Measurements from ENCODE around the gene COMT.
A peak's percentile ranks its signal among the peaks of the same experiment; 100 is the strongest.

The COMT gene

DNA sequence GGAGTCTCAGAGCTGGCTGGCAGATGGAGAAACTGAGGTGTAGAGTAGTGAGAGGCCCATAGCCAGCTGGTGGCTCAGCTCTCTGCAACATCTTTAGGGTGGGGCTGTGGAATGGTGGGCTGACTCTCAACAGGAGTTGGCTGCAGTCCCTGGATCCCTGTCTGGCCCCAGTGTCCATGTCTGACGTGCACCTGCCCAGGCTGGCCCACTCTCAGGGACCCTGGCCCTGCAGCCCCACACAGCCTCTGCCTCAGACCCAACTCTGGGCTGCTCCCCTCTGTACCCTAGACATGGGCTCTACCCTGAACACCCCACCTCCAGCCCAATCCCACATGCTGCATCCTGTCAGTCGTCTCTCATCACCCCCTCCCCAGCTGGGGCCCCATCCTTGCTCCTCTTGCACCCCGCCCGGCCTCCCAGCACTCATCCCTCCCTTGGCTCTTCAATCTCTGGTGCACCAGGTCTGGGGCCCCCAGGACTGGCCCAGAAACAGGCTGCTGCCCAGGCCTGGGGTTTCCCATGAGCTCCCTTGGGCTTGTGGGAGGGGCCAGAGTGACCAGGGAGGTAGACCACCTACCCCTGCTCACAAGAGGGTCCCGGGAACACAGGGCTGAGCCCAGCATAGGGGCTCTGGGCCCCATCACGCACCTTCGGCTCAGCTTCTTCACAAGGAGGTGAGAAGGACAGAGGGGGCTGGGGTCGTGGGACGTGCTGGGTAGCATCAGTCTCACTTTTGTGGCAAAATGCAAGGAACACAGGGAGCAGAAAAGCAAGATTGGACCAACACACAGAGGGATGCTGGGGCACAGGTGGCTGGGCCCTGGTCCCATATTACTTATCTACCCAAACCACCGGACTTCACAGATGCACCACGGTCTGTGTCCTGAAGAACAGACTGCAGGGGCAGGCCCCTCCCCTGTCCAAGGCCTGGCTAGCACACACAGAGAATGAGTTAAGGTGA, 43.6 kb downstream of the COMT start:
- DNase-seq: no peak

DNA sequence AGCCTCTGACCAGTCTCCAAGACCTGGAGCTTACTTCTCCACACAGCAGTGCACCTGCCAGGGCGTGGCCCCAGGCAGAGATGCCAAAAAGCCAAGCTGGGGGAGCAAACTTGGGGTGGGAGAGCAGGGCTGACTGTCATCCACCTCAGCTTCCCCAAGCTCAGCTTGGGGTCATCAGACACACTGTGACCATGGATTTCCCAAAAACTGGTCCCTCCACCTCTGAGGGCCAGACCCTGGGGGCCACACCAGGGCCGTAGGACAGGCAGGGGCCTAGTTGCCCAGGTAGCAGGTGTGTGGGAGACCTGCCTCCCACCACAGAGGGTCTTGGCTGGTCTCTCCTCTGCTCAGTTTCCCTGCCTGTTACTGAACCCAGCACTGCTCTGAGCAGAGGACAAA, 44.4 kb downstream of the COMT start:
- DNase-seq: no peak

DNA sequence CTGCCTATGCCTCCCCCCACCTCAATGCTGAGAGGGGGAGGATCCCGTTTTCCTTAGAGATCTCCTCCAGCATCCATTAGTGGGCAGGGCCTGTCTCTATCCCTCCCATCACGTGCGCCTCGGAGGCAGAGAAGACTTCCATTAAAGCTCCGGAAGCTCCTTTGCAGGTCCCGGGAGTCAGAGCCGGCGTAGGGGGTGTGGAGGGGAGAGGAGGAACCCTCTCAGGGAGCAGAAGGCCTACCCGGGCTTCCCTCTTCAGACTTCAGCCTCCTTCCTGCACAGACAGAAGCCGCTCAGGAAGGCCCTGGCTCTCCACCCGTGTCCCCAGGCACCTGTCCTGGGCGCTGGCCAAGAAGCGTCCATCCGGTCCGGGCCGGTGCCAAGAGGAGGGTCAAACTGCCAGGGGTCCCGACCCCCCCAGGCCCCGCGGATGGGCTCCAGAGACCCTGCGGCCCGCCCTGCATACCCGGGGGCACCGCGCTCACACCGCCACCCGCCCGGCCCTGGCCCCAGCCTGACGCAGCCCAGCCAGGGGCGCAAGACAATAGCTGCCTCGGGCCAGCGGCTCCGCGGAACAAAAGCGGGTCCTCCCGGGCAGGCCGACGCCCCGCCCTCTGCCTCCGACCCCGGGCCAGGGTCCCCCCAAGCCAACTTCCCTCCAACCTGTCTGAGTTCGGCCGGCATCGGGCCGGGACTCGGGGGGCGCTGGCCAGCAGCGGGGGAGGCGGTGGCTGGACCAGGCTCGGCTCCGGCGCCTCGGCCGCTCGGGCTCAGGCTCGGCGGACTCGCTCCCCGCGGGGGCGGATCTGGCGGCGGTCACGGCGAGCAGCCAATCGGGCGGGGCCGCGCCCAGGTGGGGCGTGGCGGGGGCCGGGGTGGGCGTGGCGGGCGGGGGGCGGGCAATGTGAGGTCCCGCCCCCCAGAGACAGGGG, 45.1 kb downstream of the COMT start:
- peak; percentile 49 for DNase-seq

DNA sequence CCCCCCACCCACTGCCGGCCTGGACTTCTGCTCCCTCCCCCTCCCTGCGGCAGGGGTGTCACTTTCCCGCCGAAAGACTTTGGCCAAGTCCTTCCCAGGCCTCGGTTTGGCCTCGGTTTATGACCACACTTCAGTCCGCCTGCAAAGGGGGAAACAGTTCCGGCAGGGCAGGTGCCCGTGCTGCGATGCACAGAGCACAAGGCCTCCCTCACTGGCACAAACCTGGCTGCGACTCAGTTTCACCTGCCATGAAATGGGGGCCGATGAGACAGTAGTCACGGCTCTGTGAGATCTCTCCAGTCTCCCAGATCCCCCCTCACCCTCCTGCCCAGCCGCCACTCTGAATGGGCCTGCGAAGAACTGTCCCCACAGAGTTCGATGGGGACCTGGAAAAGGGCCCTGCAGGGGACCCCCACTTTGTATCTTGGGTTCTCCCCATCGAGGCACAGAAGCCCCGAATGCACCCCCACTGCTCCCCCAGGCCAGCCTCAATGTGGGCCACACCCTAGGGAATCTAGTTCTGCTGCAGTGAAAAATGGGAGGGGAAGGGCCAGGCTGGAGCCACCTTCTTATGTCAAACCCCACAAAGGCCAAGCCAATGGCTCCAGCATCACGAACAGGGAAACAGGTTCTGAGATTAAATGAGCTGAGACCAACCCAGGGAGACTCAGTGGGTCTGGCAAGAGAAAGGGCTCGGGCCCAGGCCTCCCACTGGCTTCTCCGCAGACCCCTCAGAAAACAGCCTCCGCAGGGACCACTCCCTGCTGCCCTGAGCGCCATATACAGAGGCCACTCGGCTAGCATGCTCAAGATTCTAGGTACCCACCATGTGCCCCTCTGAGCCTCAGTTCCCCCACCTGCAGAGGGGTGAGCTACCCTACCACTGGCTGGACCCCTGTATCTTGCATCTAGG, 46.1 kb downstream of the COMT start:
- DNase-seq: no peak

DNA sequence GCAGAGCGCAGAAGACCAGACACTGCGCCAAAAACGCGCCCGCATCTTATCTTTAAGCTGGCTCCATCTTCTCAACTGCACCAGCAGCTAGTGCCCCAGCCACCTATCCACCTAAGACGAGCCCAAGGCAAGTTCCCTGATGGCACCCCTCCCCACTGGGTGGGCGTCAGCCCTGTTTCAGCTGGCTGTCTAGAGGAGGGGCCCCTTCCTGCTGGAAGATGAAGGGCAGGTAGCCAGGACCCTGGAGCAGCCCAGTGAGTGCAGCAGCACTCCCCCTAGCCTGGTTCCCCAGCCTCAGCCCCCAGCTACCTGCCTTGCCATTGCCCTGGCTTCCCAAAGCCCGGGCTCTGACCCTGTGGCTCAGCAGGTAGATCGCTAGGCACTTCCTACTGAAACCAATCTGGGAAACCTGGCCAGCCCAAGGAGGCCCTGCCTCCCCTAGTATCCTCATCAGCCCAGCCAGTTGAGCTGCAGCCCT, 46.8 kb downstream of the COMT start:
- no peak for DNase-seq

DNA sequence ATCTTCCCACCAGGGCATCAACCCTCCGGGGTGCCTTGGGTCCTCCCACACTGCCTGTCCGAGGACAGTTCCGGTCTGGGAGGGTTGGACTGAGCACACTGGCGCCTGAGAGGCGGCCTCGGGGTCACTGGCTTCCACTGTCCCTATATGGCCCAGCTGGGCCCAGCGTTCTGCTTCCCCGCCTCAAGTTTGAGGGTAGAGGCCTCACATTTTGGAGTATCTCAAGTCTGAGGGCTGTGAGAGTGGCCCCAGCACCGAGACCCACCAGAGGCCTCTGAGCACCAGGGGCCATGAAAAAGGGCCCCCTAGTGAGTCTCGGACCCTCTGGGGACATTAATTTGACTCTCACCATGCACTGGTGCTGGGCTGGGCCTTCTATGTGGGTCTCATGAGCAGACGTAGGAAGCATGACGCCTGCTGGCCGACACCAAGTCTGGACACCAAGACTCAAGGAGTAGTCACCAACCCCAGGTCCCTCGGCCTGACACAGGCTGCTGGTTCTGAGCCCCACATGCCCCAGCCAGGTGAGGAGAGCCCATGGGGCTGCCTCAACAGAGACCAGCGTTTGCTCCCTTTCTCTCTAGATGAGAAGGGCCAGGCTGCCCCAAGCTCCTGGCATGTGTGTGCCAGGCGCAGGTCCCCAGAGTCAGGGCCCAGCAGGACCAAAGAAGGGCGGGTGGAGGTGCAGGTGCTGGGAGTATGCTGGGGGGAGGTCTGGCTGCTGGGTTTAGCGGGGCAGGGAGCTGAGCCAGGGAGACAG, 47.6 kb downstream of the COMT start:
- no peak for DNase-seq

DNA sequence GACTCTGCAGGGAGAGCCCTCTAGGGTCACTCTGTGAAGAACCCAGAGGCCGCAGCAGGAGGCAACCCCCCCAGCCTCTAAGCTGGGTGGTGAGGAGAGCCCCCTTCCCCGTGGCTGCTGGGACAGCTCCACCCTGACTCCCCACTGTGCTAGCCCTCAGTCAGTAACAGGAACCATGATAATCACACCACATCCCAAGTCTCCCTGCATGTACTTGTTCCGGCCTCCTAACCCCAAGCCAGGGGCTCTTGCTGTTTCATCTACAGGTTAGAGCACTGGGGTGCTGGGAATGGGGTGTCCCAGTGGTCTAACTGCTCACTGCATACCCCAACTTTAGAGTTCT, 48.1 kb downstream of the COMT start:
- DNase-seq: no peak

DNA sequence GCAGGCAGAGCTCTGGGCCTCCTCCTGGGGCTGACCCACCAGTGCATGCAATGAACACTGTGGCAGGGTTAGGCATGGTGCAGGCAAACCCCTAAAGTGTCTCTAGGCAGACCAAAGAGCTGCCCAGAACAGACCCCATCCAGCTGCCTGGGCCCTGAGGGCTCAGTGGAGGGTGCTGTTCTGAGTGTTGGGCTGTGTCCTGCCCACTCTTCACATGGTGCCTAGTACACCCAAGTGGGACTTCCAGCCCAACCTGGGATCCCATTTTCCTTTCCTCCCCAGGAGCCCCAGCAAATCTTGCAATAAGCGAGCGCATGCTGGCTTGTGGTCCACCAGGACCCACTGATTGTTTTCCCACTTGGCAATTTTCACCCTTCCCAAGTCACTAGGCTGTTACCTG, 48.6 kb downstream of the COMT start:
- no peak for DNase-seq

DNA sequence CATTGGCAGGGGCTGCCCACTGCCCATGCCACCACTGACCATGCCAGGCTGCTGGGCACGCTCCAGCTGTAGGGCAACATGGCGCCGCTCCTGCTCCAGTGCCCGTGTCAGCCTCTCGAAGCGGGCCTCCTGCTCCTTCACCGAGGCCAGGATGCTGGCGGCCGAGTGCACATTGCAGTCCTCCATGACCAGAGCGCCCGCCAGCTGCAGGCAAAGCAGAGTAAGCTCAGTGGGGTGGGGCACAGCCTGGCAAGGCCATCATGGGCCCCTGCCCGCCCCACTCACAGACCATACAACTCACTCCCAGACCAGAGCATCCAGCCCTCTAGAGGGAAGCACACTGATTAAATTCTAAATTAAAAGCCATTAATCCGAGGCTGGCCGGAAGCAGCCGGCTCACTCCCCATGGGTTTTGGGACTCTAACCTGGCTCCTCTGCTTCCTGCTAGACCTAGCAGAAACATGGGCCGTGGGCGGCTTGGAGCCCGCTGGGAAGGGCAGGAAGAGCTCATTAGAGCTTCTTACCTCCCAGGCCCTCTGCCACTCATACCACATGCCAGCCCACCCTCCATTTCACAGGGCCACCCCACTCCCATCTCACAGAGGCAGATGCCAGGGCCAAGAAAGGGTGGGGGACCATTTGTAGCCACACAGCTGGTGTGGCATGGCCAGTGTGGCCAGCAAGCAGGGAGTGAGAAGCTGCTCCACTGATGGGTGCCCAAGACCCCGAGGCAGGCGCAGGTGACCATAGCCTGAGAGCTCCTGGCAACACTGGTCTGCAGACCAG, 49.2 kb downstream of the COMT start:
- no peak for DNase-seq

DNA sequence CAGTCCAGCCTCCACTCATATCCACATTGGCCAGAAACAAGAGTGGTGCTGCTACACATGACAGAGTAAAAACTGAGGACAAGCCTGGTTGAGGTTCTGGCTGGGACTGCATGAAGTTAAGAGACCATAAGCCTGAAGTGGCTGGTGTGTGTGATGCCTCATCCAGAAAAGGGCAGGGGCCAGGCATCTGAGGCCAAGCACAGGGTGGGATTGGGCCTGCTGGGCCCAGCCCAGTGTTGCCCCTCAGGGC, 49.7 kb downstream of the COMT start:
- DNase-seq: no peak

DNA sequence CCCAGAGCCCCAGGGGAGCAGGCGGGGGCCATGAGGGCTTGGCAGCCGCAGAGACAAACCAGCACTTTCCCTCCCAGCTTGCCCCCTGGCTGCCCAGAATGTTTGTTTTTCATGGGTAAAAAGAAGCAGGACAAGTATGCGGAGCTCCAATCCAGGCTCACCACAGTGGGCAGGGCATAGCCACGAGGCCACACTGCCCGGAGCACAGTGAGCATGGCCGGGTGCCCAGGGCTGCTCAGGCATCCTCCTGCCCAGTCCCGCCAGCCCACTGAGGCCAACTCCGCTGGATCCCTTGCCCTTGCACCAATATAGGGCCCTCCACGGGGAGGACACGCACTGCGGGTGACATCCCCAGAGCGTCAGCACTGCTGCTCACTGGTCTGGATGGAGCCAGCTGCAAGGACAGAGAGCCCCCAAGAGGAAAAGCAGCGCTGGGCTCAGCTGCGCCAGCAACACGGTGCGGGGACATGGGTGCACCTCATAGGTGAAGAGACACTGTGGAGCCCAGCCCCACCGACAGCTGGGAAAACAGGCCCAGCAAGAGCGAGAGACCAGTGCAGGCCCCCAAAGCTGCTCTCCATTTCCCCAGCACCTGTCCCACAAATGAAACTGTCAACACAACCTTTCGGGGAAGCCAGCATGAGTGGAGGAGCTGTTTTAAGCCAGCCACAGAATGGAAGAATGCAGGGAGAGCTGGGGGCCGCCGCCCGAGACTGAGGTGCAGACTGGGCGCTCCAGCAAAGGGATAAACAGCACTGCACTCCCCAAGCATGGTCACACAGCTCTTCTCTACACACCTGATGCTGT, 50.3 kb downstream of the COMT start:
- no peak for DNase-seq

DNA sequence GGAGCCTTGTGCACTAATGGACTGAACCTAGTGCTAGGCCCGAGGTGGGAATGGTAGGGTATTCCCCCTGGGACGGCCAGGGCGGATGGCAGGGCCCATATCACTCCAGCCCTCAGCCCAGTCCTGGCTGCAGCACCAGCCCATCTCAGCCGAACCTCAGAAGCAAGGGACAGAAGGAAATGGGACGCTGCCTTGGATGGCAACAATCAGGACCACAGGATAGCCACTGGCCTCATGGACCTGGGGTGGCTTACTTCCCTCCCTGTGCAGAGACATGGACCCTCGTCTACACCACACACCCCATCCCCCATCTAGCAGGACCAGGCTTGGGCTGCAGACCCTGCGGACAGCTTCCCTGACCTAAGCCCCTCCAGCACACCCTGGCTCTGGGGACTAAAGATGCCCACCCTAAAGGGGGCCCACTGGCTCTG, 50.9 kb downstream of the COMT start:
- DNase-seq: no peak

DNA sequence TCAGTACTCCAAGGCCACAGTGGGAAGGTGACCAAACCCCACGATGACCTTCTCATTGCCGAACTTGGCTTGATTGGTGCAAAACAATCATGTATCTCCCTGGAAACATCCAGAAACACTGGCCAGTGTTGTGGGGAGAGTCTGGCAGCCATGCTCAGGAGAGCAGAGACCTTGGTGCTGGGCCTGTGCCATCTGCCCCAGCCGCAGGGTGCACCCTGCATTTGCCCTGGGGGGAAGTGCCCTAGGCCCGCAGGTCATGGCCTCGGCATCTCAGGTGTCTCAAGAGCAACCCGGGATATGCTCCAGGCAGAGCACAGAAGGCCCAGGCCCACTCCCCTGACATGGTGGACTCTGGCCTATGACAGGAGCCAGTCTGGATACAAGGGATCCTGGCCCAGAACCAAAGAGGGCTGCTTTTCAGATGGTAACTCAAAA, 51.4 kb downstream of the COMT start:
- DNase-seq: no peak

DNA sequence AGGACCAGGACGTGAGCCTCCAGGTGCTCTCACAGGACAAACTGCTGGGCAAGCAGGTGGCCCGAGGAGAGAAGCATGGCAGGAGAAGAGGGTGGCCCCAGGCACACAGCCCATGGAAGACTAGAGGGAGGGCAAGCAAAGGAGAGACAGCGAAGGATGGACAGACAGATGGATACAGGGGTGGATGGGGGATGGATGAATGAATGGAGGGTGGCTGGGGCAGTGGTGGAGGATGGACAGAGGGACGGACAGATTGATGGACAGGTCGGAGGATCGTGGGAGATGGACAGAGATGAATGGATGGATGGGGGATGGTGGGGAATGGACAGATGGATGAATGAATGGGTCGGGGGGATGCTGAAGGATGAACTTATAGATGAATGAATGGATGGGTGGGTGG, 52.4 kb downstream of the COMT start:
- no peak for DNase-seq

DNA sequence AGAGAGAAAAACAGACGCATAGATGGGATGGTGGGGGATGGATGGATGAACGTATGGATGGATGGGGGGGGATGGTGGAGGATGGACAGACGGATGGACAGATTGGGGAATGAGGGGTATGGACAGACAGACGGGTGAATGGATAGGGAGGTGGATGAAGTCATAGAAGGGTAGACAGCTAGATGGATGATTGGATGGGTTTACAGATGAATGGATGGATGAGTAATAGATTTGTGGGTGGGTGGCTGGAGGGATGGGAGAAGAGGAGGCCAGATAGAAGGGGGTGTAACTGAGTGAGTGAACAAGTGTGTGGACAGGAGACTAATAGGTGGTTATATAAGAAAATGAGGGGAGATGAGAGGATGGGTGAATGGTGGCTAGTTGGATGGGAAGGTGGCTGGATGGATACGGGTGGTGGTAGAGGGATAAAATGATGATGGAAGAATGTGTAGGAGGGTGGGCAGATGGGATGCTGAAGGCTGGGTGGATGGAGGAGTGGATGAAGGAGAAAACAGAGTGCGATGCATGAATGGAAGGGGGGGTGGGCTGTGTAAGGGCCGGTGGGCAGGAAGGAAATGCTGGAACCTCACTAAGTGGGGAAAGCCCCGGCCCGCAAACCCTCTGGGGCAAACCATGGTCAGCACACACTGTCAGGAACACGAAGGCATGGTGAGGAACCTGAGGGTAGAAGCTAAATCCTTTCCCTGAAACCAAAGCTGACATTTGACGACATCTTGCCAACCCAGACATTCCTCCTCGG, 53.5 kb downstream of the COMT start:
- no peak for DNase-seq

DNA sequence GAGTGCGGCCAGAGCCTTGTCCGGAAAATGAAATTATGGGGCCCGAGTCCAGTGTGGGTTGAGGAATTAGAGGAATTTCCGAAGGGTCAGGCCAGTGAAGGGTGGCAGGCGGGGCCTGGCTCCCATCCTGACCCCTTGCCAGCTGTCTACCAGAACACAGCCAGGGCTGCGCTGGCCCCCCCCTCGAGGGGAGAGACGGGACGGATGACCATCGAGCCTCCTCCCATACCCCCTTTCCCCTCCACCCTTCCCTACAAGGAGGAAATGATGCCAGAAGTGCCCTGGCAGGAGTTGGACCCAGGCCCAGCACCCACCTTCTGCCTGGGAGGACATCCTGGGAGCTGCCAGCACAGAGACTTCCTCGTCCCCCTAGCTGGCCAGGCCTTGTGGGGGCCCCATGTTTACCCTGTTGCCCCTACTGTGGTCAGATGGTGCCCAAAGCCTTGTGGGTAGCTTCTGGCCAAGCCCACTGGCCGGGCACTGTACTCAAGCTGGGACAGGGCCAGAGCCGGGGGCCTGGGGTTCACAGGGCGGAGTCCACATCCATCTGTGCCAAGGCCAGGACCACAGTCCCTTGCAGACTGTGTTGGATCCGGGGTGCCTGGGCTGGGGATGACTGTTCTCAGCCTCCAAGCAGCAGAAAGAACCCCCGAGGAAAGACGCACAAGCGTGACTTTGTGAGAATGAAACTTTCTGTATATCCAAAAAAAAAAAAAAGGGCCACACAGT, 54.2 kb downstream of the COMT start:
- no peak for DNase-seq

DNA sequence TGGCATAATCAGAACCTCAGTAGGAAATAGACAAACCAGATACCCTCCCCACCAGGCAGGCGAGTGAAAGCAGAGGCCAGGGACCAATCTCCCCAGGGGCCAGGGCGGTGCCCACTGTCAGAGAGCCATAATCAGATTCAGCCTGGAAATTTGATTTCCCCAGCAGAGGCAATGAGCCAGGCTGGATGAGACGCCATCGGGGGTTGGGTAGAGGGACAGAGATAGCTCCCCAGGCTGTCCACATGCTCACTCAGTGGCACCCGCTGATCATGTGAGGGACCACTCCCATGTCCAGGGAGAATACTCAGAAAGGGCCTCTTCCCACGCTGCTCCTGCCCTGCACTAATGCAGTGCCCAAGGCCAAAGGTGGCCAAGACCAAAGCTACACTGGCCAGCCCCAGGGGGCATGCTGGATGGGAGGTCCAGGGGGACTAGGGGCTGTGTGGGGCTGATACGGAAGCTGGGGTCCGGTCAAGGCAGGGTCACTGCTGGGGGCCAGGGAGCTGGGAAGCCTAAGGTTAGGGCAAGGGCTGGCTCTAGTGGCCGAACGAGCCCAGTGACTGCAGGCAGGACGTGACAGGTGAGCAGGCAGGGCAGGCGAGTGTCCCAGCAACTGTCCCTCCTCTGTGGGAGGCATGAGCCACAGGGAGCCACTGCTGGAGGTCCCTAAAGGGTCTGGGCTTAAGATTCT, 55.3 kb downstream of the COMT start:
- DNase-seq: no peak

DNA sequence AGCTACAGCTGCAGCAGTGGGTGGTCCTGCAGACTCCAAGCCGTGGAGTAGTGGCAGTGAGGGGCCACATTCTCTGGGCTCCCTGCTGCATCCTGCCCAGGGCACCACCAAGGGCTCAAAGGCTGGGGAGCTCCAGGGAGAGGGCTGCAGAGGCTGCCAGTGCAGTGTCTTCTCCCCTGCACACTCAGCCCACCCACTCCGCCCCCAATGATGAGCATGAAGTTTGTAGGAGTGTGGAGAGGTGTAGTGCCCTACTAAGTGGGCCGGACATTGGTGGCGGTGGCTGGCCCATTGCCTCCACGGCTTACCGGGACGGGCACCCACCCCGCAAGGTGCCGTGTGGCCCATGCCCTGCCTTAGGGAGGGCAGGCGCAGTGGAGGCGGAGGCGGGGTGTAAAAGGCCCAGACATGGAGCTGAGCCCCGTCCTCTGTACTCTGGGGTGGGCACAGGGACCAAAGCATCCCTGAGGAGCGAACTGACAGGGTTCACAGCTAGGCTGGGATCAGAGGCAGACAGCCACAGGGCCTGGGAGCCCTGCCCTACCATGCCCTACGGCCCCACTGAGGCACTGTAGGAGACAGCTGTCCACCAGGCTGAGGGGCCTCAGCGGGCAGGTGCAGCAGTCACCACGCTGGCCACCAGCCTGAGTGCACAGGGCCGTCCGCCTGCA, 56.1 kb downstream of the COMT start:
- no peak for DNase-seq
